ENCODE results near the gene ECSIT.

Gene ECSIT

GRCh38 chr19:11549386-11549953 lies 20.5 kb upstream of the ECSIT start:
- DNase-seq: no peak

GRCh38 chr19:11547929-11548700 lies 19.2 kb upstream of the ECSIT start:
- no peak for DNase-seq

GRCh38 chr19:11541238-11541637 lies 12.3 kb upstream of the ECSIT start:
- DNase-seq: no peak

- DNase-seq: no peak
These were observed 11.7 kb upstream of the ECSIT start for GRCh38 chr19:11540645-11541044.

- DNase-seq: no peak
These were observed 10.8 kb upstream of the ECSIT start for GRCh38 chr19:11539495-11540365.

GRCh38 chr19:11538232-11539036 lies 9.5 kb upstream of the ECSIT start, which contains the start of gene CNN1:
TSS of gene CNN1 (plus strand) at chr19:11538851. CDS start at chr19:11538928, 77 bp downstream.
- no peak for DNase-seq

GRCh38 chr19:11535792-11536595 lies 7.1 kb upstream of the ECSIT start:
- DNase-seq: peak; percentile 88

- no peak for DNase-seq
These were observed 6.0 kb upstream of the ECSIT start for GRCh38 chr19:11534948-11535347.

- DNase-seq: no peak
These were observed 5.6 kb upstream of the ECSIT start for GRCh38 chr19:11534538-11534937.

- DNase-seq: peak; percentile 45
These were observed 1.5 kb upstream of the ECSIT start for GRCh38 chr19:11530432-11530831.

GRCh38 chr19:11519138-11519537 lies 9.8 kb downstream of the ECSIT start:
- no peak for DNase-seq

- DNase-seq: no peak
These were observed 15.0 kb downstream of the ECSIT start for GRCh38 chr19:11513946-11514345.

GRCh38 chr19:11510444-11510843 lies 18.5 kb downstream of the ECSIT start:
- DNase-seq: no peak

GRCh38 chr19:11507370-11508078 lies 21.4 kb downstream of the ECSIT start:
- no peak for DNase-seq

- no peak for DNase-seq
These were observed 22.0 kb downstream of the ECSIT start for GRCh38 chr19:11506967-11507366.

- no peak for DNase-seq
These were observed 22.8 kb downstream of the ECSIT start for GRCh38 chr19:11506101-11506555.

GRCh38 chr19:11505504-11506100 lies 23.3 kb downstream of the ECSIT start, which contains the start of gene ZNF653:
TSS of gene ZNF653 (minus strand) at chr19:11505839. CDS start at chr19:11505786, 53 bp downstream.
- peak; percentile 97 for DNase-seq

- DNase-seq: peak; percentile 98
These were observed 23.9 kb downstream of the ECSIT start for GRCh38 chr19:11505032-11505503.

GRCh38 chr19:11504502-11505031 lies 24.4 kb downstream of the ECSIT start:
- DNase-seq: no peak

- DNase-seq: no peak
These were observed 29.0 kb downstream of the ECSIT start for GRCh38 chr19:11499890-11500420.

Measured in CD4-positive, alpha-beta T cell treated with Interleukin-10 for 1 hour (primary cell).